HepG2 (cell line): ENCODE data around the gene SETD3.

Experiments
- CREM ChIP-seq, 2 experiments: sonication (generic) in 1 of 2; formaldehyde crosslinking in 1 of 2; IDR thresholded peaks; 2 replicates each; pipeline versions ENCODE4 v1.4.0 to v1.6.1; 2016 to 2020; ENCODE audit warnings: antibody characterized with exemption in 1 of 2, mild to moderate bottlenecking in 1 of 2, missing genetic modification reagents in 1 of 2
- DNMT1 ChIP-seq: sonication (generic); formaldehyde crosslinking; IDR thresholded peaks from 2 replicates; pipeline ENCODE4 v1.5.1; 2020; ENCODE audit warnings: mild to moderate bottlenecking, missing genetic modification reagents
- GATAD2A ChIP-seq: IDR thresholded peaks from 2 replicates; pipeline ENCODE4 v1.6.1; 2016
- NR2F2 ChIP-seq: IDR thresholded peaks from 2 replicates; pipeline ENCODE4 v1.6.1; 2012; ENCODE audit warnings: low read depth, inconsistent platforms, borderline replicate concordance
- RAD21 ChIP-seq: fragments of 450-650 bp; formaldehyde crosslinking; IDR thresholded peaks from 2 replicates; pipeline ENCODE4 v1.5.0; 2020; ENCODE audit warnings: mild to moderate bottlenecking
- ZKSCAN8 ChIP-seq: IDR thresholded peaks from 2 replicates; pipeline ENCODE4 v1.6.1; 2016; ENCODE audit warnings: borderline replicate concordance, missing genetic modification reagents, missing compliant biosample characterization
- ZNF12 ChIP-seq: sonication (generic); formaldehyde crosslinking; IDR thresholded peaks from 2 replicates; pipeline ENCODE4 v1.5.0; 2020; ENCODE audit warnings: missing genetic modification reagents
- ZNF432 ChIP-seq: sonication (generic); formaldehyde crosslinking; IDR thresholded peaks from 2 replicates; pipeline ENCODE4 v1.5.0; 2020; ENCODE audit warnings: missing genetic modification reagents, mild to moderate bottlenecking, borderline replicate concordance
- ZNF547 ChIP-seq: sonication (generic); formaldehyde crosslinking; IDR thresholded peaks from 2 replicates; pipeline ENCODE4 v1.5.1; 2020; ENCODE audit warnings: mild to moderate bottlenecking, missing genetic modification reagents
- ZNF660 ChIP-seq: sonication (generic); formaldehyde crosslinking; IDR thresholded peaks from 2 replicates; pipeline ENCODE4 v1.5.1; 2020; ENCODE audit warnings: mild to moderate bottlenecking, low read depth, missing genetic modification reagents, borderline replicate concordance
- TF ChIP-seq, protein P1 (sequence below): sonication (generic); formaldehyde crosslinking; IDR thresholded peaks from 2 replicates; pipeline ENCODE4 v1.5.0; 2020; ENCODE audit warnings: mild to moderate bottlenecking, missing genetic modification reagents, moderate library complexity
- TF ChIP-seq, protein P2 (sequence below): IDR thresholded peaks from 2 replicates; pipeline ENCODE4 v1.6.1; 2016; ENCODE audit warnings: missing biosample characterization, missing genetic modification reagents, low read depth

DNA sequence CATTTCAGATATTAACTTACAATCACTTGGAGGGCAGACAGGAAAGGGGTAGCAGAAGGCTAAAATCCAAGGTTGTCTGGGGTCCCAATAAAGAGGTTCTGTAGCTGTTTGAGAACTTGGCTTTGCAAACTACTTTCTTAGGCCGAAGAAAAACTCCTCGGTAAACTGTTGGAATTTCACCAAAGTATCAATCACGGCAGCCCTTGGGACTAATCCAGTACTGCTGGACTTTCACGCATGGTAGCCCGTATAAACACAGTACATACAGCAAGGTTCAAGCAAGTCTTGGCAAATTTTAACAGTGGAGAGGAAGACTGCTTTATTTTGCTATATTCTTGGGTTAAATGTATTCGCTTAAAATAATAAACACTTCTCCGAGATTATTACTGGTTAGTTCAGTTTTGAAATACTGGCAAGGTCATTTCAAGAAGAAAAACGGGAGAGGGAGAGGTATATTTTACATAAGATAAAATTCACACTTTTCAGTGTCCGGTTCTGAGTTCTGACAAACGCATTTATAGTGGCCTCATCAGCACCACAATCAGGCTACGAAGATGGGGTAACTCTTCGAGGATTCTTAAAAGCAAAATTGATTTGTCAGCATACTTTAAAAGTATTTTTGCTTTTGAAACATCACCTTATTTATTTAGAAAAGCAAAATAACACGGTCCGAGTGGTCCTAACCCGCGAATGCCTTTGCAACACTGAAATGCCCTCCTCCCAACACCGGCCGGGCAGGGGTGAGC is 1.3 kb downstream of the SETD3 start:
- no peak for TF ChIP-seq ZNF432 (CRISPR knock-in tag)
- no peak for TF ChIP-seq DNMT1 (CRISPR knock-in tag)
- TF ChIP-seq CREM (IDR thresholded peaks at IDR 0.05): no peak
- TF ChIP-seq CREM (CRISPR knock-in tag; IDR thresholded peaks at IDR 0.05): no peak
- TF ChIP-seq, protein P1, sequence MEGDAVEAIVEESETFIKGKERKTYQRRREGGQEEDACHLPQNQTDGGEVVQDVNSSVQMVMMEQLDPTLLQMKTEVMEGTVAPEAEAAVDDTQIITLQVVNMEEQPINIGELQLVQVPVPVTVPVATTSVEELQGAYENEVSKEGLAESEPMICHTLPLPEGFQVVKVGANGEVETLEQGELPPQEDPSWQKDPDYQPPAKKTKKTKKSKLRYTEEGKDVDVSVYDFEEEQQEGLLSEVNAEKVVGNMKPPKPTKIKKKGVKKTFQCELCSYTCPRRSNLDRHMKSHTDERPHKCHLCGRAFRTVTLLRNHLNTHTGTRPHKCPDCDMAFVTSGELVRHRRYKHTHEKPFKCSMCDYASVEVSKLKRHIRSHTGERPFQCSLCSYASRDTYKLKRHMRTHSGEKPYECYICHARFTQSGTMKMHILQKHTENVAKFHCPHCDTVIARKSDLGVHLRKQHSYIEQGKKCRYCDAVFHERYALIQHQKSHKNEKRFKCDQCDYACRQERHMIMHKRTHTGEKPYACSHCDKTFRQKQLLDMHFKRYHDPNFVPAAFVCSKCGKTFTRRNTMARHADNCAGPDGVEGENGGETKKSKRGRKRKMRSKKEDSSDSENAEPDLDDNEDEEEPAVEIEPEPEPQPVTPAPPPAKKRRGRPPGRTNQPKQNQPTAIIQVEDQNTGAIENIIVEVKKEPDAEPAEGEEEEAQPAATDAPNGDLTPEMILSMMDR (CRISPR knock-in tag): no peak
- no peak for TF ChIP-seq ZNF660 (CRISPR knock-in tag)
- no peak for TF ChIP-seq RAD21
- TF ChIP-seq, protein P2, sequence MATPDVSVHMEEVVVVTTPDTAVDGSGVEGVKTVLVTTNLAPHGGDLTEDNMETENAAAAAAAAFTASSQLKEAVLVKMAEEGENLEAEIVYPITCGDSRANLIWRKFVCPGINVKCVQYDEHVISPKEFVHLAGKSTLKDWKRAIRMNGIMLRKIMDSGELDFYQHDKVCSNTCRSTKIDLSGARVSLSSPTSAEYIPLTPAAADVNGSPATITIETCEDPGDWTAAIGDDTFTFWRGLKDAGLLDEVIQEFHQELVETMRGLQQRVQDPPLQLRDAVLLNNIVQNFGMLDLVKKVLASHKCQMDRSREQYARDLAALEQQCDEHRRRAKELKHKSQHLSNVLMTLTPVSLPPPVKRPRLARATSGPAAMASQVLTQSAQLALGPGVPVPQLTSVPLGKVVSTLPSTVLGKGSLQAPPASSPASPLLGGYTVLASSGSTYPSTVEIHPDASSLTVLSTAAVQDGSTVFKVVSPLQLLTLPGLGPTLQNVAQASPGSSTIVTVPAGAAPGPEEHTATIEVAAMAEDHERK: no peak
- no peak for TF ChIP-seq ZNF12 (CRISPR knock-in tag)
- no peak for TF ChIP-seq NR2F2
- TF ChIP-seq ZNF547 (CRISPR knock-in tag): no peak
- TF ChIP-seq GATAD2A (CRISPR knock-in tag): no peak
- TF ChIP-seq ZKSCAN8 (CRISPR knock-in tag): no peak
